Activated naive CD8-positive, alpha-beta T cell treated with anti-CD3 and anti-CD28 coated beads, Interleukin-2, amount 10 ng/mL, durations not matched to agents 7 days and 5 days (primary cell): ENCODE data around the gene NCMAP. TPM values are rescaled to one million over a fixed set of nuclear protein-coding genes. Genes with fewer than 3 reads are reported as not detected.
"Not testable (repeated sequence)": the region's sequence is repeated elsewhere in the genome, so short reads cannot be mapped to it uniquely, and the experiment has no call there.

Experiments used
- ATAC-seq: fragments of 150-1000 bp; cut with Tn5 transposase; one replicate; pipeline ENCODE4 v1.10.0; 2021; ENCODE audit warnings: low read depth, moderate library complexity
- POLR2A ChIA-PET: fragments of 350-600 bp; sonication (Branson Sonifier 250); formaldehyde crosslinking; loops from one replicate; lab custom pipeline; 2021; ENCODE audit warnings: antibody characterized with exemption; lab: Charles Lee
- DNase-seq: peaks from one replicate; pipeline ENCODE4 v3.0.0; 2021
- H3K27ac Mint-ChIP-seq: one replicate; pipeline ENCODE4 v1.8.0; 2022; ENCODE audit warnings: mild to moderate bottlenecking, mixed read lengths
- H3K27me3 Mint-ChIP-seq: one replicate; pipeline ENCODE4 v1.8.0; 2022; ENCODE audit warnings: mild to moderate bottlenecking, moderate library complexity, mixed read lengths
- H3K36me3 Mint-ChIP-seq: one replicate; pipeline ENCODE4 v1.8.0; 2021; ENCODE audit warnings: mild to moderate bottlenecking, mixed read lengths
- H3K4me1 Mint-ChIP-seq: one replicate; pipeline ENCODE4 v1.8.0; 2021; ENCODE audit warnings: mixed read lengths
- H3K4me3 Mint-ChIP-seq: one replicate; pipeline ENCODE4 v1.8.0; 2022; ENCODE audit warnings: mild to moderate bottlenecking, moderate library complexity, mixed read lengths
- H3K9me3 Mint-ChIP-seq: one replicate; pipeline ENCODE4 v1.8.0; 2021; ENCODE audit warnings: mixed read lengths
- total RNA-seq, 2 experiments: library from RNA; stranded (reverse); gene quantifications; one replicate each; pipeline ENCODE4 v1.2.3, GENCODE V29; 2021

The NCMAP gene
- total RNA-seq, 2 experiments from 2014 or later: 0.19 to 0.23 TPM

GRCh38 chr1:24526940-24527542 lies 28.8 kb upstream of the NCMAP start:
- Mint-ChIP-seq H3K9me3 (no peaks in the 10 kb centered on the region), H3K36me3 (peaks cover 26% of the 10 kb centered on the region), H3K27me3 (no peaks in the 10 kb centered on the region), H3K4me1 (peaks cover 13% of the 10 kb centered on the region), H3K27ac (no peak overlapping the region), H3K4me3 (no peak overlapping the region)
- no peak for DNase-seq
- POLR2A ChIA-PET: interaction anchor here (0.5 to 2.9 kb wide), 9 partner anchors 20 to 112 kb away, joined by 3 to 18 read pairs (median 5); partner anchors contain the start of genes NIPAL3 and RCAN3
- peak; percentile 70 for ATAC-seq

GRCh38 chr1:24528744-24529143 lies 27.1 kb upstream of the NCMAP start:
- no peaks in the 10 kb centered on the region for H3K27me3 Mint-ChIP-seq
- POLR2A ChIA-PET: interaction anchor here (1.5 to 1.8 kb wide), 2 partner anchors 27 to 113 kb away, joined by 6 to 7 read pairs; partner anchors contain the start of genes NIPAL3 and RCAN3
- peak overlapping the region; percentile 62 for H3K27ac Mint-ChIP-seq
- no peaks in the 10 kb centered on the region for H3K9me3 Mint-ChIP-seq
- H3K36me3 Mint-ChIP-seq: peaks cover 33% of the 10 kb centered on the region
- no peak for ATAC-seq
- H3K4me1 Mint-ChIP-seq: peaks cover 18% of the 10 kb centered on the region
- DNase-seq: no peak
- no peak overlapping the region for H3K4me3 Mint-ChIP-seq

- not testable (repeated sequence) for H3K4me3 Mint-ChIP-seq, H3K27ac Mint-ChIP-seq, H3K27me3 Mint-ChIP-seq, DNase-seq, ATAC-seq, H3K9me3 Mint-ChIP-seq
- POLR2A ChIA-PET: interaction anchor here (0.7 to 1.5 kb wide), 2 partner anchors 27 to 53 kb away, joined by 4 to 7 read pairs; partner anchors contain the start of gene RCAN3
- Mint-ChIP-seq H3K36me3 (peaks cover 39% of the 10 kb centered on the region), H3K4me1 (peaks cover 23% of the 10 kb centered on the region)
Observed at GRCh38 chr1:24529292-24529691, 26.6 kb upstream of the NCMAP start.

- H3K4me1 Mint-ChIP-seq: peaks cover 34% of the 10 kb centered on the region
- H3K27ac Mint-ChIP-seq: peak overlapping the region; percentile 97
- DNase-seq (peak; percentile 80), ATAC-seq (peak; percentile 82)
- peak overlapping the region; percentile 88 for H3K4me3 Mint-ChIP-seq
- peaks cover 48% of the 10 kb centered on the region for H3K36me3 Mint-ChIP-seq
- H3K9me3 Mint-ChIP-seq: no peaks in the 10 kb centered on the region
- POLR2A ChIA-PET: interaction anchor here (0.5 to 5.3 kb wide), 7 partner anchors 30 to 696 kb away, joined by 4 to 45 read pairs (median 8); partner anchors contain the start of genes NIPAL3 and RCAN3
- no peaks in the 10 kb centered on the region for H3K27me3 Mint-ChIP-seq
Observed at GRCh38 chr1:24535021-24535424, 20.9 kb upstream of the NCMAP start.

GRCh38 chr1:24535778-24536177 lies 20.1 kb upstream of the NCMAP start:
- Mint-ChIP-seq H3K36me3 (peaks cover 45% of the 10 kb centered on the region), H3K27me3 (no peaks in the 10 kb centered on the region), H3K4me3 (peak overlapping the region; percentile 88), H3K27ac (peak overlapping the region; percentile 97), H3K9me3 (no peaks in the 10 kb centered on the region), H3K4me1 (peaks cover 41% of the 10 kb centered on the region)
- ATAC-seq (no peak), DNase-seq (no peak)
- POLR2A ChIA-PET: interaction anchor here (1.1 to 5.3 kb wide), 6 partner anchors 31 to 123 kb away, joined by 4 to 45 read pairs (median 7); partner anchors contain the start of genes NIPAL3 and RCAN3

GRCh38 chr1:24536391-24536840 lies 19.5 kb upstream of the NCMAP start:
- Mint-ChIP-seq H3K27me3 (no peaks in the 10 kb centered on the region), H3K36me3 (peaks cover 42% of the 10 kb centered on the region), H3K4me1 (peaks cover 47% of the 10 kb centered on the region), H3K4me3 (peak overlapping the region; percentile 88), H3K27ac (peak overlapping the region; percentile 97), H3K9me3 (no peaks in the 10 kb centered on the region)
- ATAC-seq: peak; percentile 61
- POLR2A ChIA-PET: interaction anchor here (0.6 to 5.3 kb wide), 3 partner anchors 35 to 121 kb away, joined by 4 to 45 read pairs (median 11); partner anchors contain the start of genes NIPAL3 and RCAN3
- DNase-seq: peak; percentile 55

GRCh38 chr1:24540051-24540905 lies 15.6 kb upstream of the NCMAP start:
- H3K4me1 Mint-ChIP-seq: peaks cover 54% of the 10 kb centered on the region
- H3K27me3 Mint-ChIP-seq: no peaks in the 10 kb centered on the region
- H3K4me3 Mint-ChIP-seq: peak overlapping the region; percentile 55
- DNase-seq (no peak), ATAC-seq (no peak)
- peak overlapping the region; percentile 43 for H3K27ac Mint-ChIP-seq
- POLR2A ChIA-PET: interaction anchor here (0.6 to 1.7 kb wide), 7 partner anchors 33 to 581 kb away, joined by 3 to 5 read pairs (median 3); partner anchors contain the start of genes NIPAL3 and PNRC2
- peaks cover 18% of the 10 kb centered on the region for H3K36me3 Mint-ChIP-seq
- H3K9me3 Mint-ChIP-seq: no peaks in the 10 kb centered on the region

- DNase-seq (no peak), ATAC-seq (peak; percentile 48)
Observed at GRCh38 chr1:24540906-24541710, 14.8 kb upstream of the NCMAP start.

GRCh38 chr1:24541711-24542346 lies 14.1 kb upstream of the NCMAP start:
- peaks cover 49% of the 10 kb centered on the region for H3K4me1 Mint-ChIP-seq
- ATAC-seq: no peak
- H3K9me3 Mint-ChIP-seq: no peaks in the 10 kb centered on the region
- POLR2A ChIA-PET: interaction anchor here (0.7 to 1.7 kb wide), 5 partner anchors 16 to 126 kb away, joined by 3 to 5 read pairs (median 4); partner anchors contain the start of gene NIPAL3
- H3K36me3 Mint-ChIP-seq: peaks cover 10% of the 10 kb centered on the region
- peak overlapping the region; percentile 48 for H3K4me3 Mint-ChIP-seq
- H3K27me3 Mint-ChIP-seq: no peaks in the 10 kb centered on the region
- peak; percentile 64 for DNase-seq
- H3K27ac Mint-ChIP-seq: peak overlapping the region; percentile 43

More at GRCh38 chr1:24540906-24541710, 14.8 kb upstream of the NCMAP start:
- POLR2A ChIA-PET: interaction anchor here (0.6 to 1.7 kb wide), 9 partner anchors 17 to 581 kb away, joined by 3 to 5 read pairs (median 3); partner anchors contain the start of genes NIPAL3 and PNRC2
- Mint-ChIP-seq H3K4me1 (peaks cover 56% of the 10 kb centered on the region), H3K27ac (peak overlapping the region; percentile 43), H3K36me3 (peaks cover 16% of the 10 kb centered on the region), H3K4me3 (peak overlapping the region; percentile 55), H3K9me3 (no peaks in the 10 kb centered on the region), H3K27me3 (no peaks in the 10 kb centered on the region)

- ATAC-seq: no peak
- Mint-ChIP-seq H3K9me3 (no peaks in the 10 kb centered on the region), H3K4me1 (peaks cover 43% of the 10 kb centered on the region), H3K27me3 (peaks cover 10% of the 10 kb centered on the region), H3K36me3 (peaks cover 2% of the 10 kb centered on the region), H3K27ac (no peak overlapping the region), H3K4me3 (no peak overlapping the region)
- POLR2A ChIA-PET: no interaction called here
- no peak for DNase-seq
Observed at GRCh38 chr1:24544239-24544638, 11.6 kb upstream of the NCMAP start.

- H3K27ac Mint-ChIP-seq: no peak overlapping the region
- DNase-seq (no peak), ATAC-seq (no peak)
- peaks cover 35% of the 10 kb centered on the region for H3K4me1 Mint-ChIP-seq
- H3K4me3 Mint-ChIP-seq: peak overlapping the region; percentile 7
- no peaks in the 10 kb centered on the region for H3K9me3 Mint-ChIP-seq
- H3K27me3 Mint-ChIP-seq: peaks cover 10% of the 10 kb centered on the region
- POLR2A ChIA-PET: no interaction called here
- no peaks in the 10 kb centered on the region for H3K36me3 Mint-ChIP-seq
Observed at GRCh38 chr1:24545662-24546061, 10.2 kb upstream of the NCMAP start.

GRCh38 chr1:24547195-24547594 lies 8.7 kb upstream of the NCMAP start:
- DNase-seq (no peak), ATAC-seq (no peak)
- Mint-ChIP-seq H3K4me1 (peaks cover 20% of the 10 kb centered on the region), H3K4me3 (no peak overlapping the region), H3K9me3 (no peaks in the 10 kb centered on the region), H3K27me3 (peaks cover 10% of the 10 kb centered on the region), H3K36me3 (no peaks in the 10 kb centered on the region), H3K27ac (no peak overlapping the region)
- POLR2A ChIA-PET: no interaction called here
